HG03103 (cell line): ENCODE results near the gene TNS2.

Experiments used
- ATAC-seq: cut with Tn5 transposase; IDR thresholded peaks from one replicate; pipeline ENCODE4 v1.9.1; 2021; ENCODE audit warnings: low read depth; ENCODE audit not compliant: unreplicated experiment

Gene TNS2

DNA sequence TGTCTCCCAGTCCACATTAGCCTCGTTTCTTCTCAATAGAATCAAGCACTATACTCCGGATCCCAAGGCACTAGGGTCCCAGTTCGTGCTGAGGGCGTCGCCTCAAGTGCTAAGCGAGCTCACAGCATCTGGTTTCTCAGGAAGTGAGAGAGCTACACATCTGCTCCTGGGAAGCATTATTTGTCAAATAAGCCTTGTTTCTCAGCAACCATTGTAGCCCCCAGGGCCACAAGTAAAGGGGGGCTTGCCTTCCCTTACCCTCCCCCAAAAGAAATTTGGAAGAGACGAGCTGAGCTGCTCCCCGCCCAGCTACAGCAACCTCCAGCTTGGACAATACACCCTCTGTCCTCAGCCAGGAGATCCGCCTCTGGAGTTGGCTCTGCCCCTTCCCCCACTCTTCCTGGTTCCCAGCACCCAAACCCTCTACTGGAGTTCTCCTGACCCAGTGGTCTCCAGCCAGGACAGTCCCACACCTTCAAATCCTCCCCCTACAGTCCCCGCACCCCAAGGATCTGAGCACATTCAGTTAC, 5.7 kb upstream of the TNS2 start:
- no peak for ATAC-seq

DNA sequence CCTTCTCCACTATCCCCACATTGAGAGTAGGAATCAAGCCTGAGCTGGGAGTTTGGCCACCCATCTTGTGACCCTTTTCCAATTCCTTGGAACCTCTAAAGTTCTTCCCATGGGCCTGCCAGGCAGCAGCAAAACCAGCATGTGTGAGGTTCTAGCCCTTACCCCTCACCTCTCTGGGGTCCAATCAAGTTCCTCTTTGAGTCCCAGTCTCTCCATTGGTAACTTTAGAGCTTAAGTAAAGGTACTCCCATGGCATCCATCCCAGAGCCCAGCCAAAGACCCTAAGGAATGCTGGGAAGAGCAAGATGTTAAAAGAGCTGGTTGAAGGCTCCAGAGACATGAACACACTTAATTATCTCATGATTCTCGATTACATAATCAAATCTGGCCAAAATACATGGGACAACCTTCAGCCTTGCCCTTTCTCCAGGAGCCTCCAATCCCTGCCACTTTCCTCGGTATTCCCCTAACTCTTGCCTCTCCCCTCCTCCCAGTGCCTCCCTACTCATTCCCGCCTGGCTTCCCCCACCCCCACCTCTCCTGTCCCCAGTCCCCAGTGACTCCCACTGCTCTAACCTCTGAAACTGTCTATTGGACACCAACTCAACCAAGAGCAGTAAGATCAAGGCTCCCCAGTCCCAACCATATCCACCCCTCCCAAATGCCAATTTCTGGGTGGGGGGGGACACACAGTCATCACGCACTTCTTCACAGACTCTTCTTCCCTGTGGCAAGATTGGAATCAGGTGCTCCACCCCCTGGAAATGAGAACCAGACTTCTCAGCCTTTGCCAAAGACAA, 4.8 kb upstream of the TNS2 start:
- ATAC-seq = no peak

DNA sequence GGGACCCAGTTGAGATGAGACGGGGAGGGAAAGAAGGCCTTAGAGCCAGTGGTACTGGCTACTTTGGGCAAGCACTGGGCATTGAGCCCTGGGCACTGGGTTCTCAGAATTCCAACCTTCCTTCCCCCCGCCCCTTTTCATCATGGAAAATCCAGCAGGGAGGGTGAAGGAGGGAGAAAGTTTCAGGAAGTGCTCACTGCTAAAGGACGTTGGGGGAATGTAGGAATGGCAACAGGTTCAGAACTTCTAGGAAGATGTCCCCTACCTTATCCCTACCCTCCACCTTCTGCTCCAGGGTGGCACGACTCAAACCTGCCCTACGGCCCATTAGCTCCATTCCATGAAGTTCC, 4.2 kb upstream of the TNS2 start:
- ATAC-seq = no peak

DNA sequence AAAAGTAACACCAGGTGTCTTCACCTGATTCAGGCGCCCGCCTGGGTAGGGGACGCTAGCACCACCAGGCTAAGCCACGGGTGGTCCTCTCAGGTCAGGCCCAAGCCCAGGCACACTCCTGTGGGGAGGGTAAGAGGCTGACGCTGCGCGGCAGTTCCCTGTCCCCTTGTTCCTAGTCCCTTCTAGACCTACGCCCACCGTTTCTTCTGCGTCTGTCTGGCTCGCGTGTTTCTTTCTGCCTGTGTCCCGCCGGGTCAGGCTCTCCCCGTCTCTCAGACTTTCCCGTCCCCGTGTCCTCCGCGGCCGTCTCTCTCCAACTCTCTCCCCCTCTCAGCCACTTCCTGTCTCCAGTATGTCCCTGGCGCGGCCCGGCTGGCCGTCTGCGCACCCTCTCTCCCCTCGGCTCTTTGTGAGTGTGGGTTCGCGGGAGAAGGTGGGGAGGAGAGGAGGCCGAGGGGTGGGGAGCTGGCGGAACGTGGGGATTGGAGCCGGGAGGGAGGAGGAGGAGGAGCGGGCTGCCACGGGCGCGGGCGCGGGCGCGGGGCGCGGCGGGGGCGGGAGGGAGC, 3.1 kb upstream of the TNS2 start:
- peak; percentile 17 for ATAC-seq

DNA sequence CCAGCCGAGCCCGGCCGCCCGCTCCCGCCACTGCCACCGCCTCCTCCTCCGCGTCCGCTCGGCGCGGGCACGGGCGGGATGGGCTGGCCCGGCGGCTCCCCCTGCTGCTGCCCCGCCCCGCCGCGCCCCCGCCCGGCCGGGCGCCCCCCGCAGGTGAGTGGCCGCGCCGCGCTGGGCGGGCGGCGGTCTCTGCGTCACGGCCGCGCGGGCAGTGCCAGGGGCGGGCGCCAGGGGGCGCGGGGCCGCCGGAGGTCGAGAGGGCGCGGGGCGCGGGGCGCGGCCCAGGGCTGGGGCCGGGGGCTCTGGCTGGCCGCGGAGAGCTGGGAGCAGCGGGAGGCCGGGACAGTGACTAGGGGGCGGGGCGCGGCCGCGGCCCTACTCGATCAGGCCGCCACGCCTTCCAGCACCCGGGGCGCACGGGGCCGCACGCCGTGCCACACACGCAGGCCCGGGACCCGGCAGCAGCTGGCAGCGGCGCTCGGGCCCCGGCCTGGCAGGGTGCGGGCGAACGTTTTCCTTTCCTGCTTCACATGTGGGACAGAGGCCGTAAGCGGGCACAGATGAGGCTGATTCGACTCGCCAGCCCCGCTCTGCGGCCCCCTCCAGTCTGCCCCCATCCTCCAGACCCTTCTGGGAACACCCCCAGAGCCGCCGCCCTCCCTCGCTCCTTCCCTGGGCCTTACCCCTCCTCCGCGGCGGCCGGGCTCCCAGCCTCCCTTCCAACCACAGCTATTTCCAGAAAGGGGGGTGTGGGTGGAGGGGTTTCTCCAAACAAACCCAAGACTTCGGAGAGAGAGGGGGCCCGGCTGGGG, 2.4 kb upstream of the TNS2 start:
- peak; percentile 60 for ATAC-seq

DNA sequence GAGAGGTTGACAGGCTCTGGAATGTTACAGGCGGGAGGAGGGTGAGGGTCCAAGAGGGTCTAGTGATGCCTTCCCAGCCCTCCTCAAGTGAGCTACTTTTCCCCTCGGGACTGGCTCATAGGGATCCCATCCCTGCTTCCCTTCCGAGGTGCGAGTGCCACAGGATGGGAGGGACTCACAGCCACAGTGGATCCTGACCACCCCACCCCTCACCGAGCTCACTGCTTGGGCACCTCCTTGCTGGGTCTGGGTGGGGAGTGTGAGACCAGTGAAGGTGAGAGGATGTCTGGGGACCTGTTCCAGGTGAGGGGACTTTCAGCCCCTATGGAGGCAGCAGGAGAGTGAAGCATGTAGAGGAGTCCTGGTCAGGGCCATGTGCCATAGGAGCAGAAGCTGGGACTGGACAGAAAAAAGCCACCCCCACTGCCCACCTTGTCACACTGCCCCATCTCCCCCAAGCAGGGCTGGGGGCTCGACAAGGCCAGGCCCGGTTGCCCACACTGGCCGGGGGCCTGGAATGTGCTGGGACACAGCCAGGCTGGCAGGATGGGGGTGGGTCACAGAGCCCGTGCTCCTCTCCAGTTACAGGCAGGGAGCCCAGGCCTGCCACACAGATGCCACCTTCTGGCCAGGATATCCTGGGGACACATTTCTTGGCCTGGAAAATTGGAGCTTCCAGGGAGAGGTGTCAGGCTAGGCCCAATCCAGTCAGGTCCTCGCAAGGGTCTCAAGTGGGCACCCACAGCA, 1.7 kb upstream of the TNS2 start:
- ATAC-seq = no peak

DNA sequence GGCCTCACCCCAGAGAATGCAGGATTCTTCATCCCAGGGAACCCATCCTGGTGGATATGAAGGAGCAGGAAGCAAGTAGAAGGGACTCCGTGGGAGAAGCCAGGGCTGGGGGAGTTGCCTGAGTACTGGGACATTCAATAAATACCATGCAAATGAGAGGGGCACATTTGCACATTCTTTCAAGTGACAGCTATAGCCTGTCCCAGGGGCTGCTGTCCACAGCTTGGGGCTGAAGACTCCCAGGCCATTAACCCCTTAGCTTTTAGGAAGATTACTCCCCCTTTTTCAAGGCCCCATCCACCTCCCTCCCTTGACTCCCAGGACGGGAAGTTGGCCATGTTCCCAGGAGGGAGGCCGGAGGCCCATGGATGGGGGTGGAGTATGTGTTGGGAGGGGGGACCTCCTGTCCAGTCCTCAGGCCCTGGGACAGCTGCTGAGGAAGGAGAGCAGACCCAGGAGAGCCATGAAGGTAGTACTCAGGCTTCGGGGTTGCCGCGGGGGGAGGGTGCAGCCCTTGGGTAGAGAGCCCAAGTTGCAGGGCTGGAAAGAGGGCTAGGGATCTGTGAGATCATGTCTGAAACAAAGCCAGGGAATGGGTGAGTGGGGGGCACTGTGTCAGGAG, 974 bp upstream of the TNS2 start:
- no peak for ATAC-seq

DNA sequence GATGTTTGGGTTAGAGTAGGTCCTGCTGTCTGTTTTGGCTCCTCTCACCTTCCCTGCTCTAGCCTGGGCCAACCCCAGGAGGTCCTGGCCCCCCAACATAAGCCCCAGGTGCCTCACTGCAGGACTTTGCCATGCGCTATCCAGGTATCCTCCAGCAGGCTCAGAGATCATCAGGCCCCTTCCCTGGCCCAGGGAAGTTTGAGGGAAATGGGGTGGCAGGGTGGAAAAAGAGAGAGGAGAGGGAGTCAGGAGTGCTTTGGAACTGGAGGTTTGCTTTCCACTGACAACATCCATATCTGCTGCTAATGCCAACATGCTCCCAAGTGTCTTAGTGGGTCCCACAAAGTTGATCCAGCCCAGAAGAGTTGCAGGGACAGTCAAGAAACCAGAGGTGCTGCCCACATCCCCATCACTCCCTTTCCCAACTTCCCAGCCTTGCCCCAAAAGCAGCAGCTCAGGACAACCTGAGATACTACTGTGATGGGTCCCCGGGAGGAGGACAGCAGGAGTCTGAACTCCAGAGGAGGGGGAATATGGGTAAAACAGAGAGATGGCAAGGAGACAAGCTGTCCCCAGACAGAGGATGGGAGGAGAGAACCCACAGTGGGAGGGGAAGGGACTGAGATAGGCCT, 677 bp downstream of the TNS2 start:
- ATAC-seq = no peak

DNA sequence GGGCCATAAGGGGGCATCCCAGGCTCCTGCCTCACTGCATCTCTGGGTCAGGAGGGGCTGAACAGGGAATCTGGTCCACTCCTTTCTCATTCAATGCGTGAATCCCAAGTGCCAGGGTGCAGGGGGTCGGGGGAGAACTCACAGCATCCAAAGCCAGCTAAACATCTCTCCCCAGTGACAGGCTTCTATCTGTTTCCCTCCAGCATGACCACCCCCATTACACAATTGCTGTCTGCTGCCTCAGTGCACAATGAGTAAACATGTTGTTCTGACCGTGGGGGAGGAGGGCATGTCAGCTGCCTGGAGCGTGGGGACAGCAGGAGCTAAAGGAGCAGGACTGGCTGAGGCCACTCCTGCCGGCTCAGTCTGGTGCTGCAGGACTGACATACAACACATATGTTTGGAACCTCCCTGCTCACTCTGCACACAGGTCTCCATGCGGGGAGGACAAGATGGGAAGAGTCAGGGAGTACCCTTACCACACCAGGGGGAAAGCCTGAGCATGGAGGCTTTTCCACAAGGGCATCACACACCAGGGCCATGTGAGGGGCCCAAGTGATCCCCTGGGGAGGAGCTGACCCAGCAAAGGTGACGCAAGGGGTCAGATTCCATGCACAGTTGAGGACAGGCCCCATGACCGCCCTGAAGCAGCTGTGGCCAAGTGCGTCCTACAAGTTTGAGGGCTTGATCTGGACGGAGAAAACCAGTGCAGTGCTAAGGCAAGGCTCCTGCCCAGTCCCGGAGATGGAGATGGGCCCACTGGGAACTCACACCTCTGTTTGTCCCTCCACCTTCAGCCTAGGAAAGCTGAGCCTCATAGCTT, 1.4 kb downstream of the TNS2 start:
- ATAC-seq = no peak

DNA sequence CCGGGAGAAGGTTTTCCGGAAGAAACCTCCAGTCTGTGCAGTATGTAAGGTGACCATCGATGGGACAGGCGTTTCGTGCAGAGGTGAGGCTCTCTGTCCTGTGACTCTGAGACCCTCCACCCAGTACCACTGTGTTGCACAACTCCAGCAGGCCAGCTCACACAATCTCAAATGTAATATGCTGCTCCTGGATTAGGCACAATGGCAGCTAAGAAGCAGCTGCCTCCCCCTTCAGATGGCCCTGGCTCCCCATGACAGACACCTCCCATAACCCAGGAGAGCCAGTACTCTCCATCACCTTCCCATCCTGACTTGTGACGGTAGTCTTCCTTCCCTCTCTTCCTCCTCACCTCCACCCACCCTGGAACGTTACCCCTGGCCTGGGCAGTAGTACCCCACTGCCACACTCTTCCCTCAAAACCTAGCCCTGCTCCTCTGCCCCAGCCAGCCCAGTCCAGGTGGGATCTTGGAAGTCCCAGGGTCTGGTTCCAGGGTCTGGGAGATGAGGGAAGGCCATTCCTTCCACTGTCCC, 2.1 kb downstream of the TNS2 start:
- ATAC-seq = no peak

DNA sequence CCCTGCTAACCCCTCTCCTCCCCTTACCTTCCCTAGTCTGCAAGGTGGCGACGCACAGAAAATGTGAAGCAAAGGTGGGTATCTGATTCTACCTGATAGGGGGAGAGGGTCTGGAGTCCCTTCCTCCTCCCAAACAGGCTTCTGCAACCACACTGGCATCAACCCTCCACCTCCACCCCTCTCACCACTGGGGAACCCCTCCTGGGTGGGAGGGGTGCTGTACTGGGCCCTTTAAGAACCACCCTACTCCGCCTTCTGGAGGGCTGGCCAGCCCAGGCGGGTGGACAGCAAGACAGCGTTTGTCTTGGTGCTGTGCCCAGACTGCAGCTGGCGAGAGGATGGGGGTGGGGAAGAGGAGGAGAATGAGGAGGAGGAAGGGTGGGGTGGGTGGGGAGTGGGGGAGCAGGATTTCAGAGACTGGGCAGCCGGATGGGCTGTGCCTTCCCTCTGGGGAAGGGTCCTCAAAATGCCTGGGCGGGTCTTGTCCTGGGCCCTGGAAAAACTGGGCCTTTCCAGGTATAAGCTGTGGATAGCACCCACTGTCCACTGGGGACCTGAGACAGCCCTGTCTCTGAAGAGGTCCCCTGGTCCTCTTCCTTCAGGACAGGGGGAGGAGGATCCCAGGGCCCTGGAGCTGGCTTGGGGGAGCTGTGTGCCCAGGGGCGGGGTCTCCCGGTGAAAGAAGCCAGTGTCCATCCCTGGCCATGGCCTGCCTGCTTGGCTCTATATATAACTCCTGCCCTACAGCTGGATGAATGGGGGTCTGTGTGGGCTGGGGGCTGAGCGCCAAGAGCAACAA, 2.8 kb downstream of the TNS2 start:
- ATAC-seq = no peak

DNA sequence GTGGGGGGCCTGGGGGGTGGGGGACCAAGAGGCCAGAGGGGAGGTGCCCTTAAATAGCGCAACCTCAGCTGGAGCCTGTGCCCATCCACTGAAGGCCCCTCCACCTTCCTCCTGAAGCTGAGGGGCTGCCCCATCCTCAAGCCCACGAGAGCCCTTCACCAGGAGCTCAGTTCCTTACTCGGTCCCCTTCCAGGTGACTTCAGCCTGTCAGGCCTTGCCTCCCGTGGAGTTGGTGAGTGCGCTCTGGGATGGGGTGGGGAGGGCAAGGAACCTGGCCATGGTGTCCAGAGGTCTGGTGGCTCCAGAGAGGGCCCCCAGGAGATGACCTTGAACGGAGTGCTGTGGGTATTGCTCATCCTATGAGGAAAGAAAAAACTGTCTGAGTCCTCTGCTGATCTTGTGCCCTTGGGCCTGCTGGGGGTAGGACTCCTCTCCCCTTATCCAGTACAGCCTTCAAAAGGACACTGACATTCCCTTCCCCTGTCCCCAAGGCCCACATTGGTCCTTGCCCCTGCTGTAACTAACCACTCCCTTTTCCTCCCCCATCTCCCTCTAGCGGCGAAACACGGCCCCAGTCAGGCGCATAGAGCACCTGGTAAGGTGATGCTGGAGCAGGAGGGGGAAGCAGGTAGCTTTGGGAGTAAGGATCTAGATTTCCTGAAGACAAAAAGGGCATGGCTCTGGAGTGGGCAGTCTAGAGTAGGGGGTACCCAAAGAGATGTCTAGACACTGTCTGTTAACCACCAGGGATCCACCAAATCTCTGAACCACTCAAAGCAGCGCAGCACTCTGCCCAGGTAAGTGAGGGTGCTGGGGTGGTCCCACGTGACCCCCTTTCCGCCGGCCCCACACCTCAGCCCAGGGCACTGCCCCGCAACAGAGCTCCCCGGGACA, 3.6 kb downstream of the TNS2 start:
- ATAC-seq = no peak

DNA sequence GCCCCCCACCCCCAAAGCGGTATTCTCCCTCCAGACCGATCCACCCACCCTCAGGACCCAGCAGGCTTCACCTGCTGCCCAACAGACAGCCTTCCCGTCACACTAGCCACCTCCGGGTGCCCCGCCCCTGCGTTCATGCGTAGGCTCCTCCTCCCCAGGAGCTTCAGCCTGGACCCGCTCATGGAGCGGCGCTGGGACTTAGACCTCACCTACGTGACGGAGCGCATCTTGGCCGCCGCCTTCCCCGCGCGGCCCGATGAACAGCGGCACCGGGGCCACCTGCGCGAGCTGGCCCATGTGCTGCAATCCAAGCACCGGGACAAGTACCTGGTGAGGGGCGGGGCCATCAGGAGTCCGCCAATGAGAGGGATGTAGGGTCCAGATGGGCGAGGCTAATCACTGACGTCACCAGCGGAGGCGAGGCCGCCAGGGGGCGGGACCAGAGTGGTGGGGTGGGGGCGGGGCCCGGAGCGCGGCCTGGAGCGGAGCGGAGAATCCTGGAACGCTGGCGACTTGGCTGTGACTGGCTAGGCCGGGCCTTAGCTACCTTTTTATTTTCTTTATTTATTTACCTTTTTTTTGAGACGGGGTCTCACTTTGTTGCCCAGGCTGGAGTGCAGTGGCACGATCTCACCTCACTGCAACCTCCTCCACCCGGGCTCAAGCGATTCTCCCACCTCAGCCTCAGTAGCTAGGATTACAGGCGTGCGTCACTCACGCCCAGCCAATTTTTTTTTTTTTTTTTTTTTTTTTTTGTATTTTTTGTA, 4.4 kb downstream of the TNS2 start:
- ATAC-seq = peak; percentile 78

DNA sequence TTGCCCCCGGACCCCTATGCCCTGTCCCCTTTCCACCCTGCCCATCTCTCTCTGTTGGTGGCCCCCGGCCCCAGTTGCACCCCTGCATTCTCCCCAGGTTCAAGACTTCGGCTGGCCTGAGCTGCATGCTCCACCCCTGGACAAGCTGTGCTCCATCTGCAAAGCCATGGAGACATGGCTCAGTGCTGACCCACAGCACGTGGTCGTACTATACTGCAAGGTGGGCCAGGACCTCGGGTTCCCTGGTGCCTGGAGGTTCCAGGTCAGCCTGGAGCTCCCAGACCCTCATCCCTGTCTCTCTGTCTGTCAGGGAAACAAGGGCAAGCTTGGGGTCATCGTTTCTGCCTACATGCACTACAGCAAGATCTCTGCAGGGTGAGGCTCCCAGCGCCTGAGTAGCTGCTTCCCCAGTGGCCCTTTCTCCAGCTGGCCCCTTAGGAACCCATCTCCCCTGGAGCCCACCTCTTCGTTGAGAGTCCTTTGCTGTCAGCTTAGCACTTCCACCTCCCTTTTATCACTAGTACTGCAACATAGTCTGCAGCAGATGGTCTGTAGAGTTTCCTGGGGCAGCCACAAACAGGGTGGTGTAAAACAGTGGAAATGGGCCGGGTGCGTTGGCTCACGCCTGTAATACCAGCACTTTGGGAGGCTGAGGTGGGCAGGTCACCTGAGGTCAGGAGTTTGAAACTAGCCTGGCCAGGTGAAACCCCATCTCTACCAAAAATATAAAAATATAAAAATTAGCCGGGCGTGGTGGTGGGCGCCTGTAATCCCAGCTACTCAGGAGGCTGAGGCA, 5.8 kb downstream of the TNS2 start:
- ATAC-seq = no peak

DNA sequence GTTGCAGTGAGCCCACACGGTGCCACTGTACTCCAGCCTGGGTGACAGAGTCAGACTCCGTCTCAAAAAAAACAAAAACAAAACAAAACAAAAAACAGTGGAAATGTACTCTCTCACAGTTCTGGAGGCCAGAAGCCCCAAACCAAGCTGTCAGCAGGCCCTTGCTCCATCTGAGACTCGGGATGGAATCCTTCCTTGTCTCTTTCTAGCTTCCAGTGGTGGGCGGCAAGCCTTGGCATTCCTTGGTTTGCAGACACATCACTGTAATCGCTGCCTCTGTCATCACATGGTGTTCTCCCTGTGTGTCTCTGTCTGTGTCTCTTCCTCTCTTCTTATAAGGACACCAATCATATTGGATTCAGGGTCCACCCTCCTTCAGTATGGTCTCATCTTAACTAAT, 6.4 kb downstream of the TNS2 start:
- ATAC-seq = no peak

DNA sequence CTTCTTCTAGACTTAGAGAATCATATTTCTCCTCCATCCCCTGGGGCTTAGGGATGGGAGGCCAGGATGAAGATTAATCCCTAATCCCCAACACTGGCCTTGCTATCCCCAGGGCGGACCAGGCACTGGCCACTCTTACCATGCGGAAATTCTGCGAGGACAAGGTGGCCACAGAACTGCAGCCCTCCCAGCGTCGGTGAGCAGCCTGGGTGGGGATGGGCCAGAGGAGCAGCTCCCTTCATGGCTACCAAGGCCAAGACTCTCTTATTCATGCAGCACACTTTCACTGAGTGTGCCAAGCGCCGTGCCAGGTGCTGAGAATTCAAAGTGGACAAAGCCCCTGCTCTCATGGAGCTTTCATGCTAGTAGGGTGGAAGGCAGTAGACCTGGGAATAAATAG, 7.0 kb downstream of the TNS2 start:
- no peak for ATAC-seq
